HCT116 (cell line): ENCODE results near the gene DNMT3A. TPM values are rescaled to one million over a fixed set of nuclear protein-coding genes. Genes with fewer than 3 reads are reported as not detected.
A peak's percentile ranks its signal among the peaks of the same experiment; 100 is the strongest.

Experiments
- ATAC-seq: fragments of 200-7000 bp; cut with Tn5 transposase; 2 replicates; pipeline ENCODE4 v1.9.1; 2020; ENCODE audit warnings: mild to moderate bottlenecking, moderate library complexity
- BruUV-seq: library from RNA; stranded (reverse); fragments of 400-500 nt; replicated peaks from 2 replicates; lab custom pipeline; 2021; lab: Mats Ljungman, UMichigan
- CTCF ChIA-PET: fragments of 300-600 bp; sonication (Branson Sonifier 250); formaldehyde crosslinking; loops from one replicate; lab custom pipeline; 2021; ENCODE audit warnings: antibody characterized with exemption; lab: Charles Lee
- POLR2A ChIA-PET: fragments of 300-600, 350-600 bp; sonication (Branson Sonifier 250); formaldehyde crosslinking; loops from one replicate; lab custom pipeline; 2021; ENCODE audit warnings: antibody characterized with exemption; lab: Charles Lee
- RAD21 ChIA-PET, 2 experiments: fragments of 300-600 bp; sonication (Branson Sonifier 250); formaldehyde crosslinking; loops; one replicate each; lab custom pipeline; 2023; ENCODE audit warnings: low total read pairs in 2 of 2; ENCODE audit not compliant: uncharacterized antibody in 2 of 2, unreplicated experiment in 2 of 2, low non-redundant PET in 1 of 2; lab: Charles Lee
- DNase-seq: peaks from one replicate; pipeline ENCODE4 v3.0.0-alpha.2; 2010; ENCODE audit warnings: low read depth, low spot score
- H2AFZ ChIP-seq: fragments of 200-600 bp; shearing (Covaris generic), sonication (generic); 2 replicates; pipeline ENCODE4 v1.6.1; 2017; ENCODE audit warnings: low read depth, mixed run types, mixed read lengths, antibody characterized with exemption, low read length; ENCODE audit not compliant: poor library complexity, severe bottlenecking
- H3K27ac ChIP-seq: 2 replicates; pipeline ENCODE4 v1.5.1; 2012; ENCODE audit warnings: low read depth, low read length
- H3K27me3 ChIP-seq: fragments of 200-600 bp; sonication (generic); 2 replicates; pipeline ENCODE4 v1.6.1; 2016; ENCODE audit warnings: mixed run types, low read length, mixed read lengths; ENCODE audit not compliant: insufficient read depth
- H3K36me3 ChIP-seq, 2 experiments: fragments of 200-500 bp in 1 of 2; fragments of 200-600 bp in 1 of 2; sonication (Bioruptor generic) in 1 of 2; sonication (generic) in 1 of 2; 2 replicates each; pipeline versions ENCODE4 v1.5.1 to v1.6.1; 2014 to 2016; ENCODE audit warnings: low read length in 2 of 2, inconsistent platforms in 1 of 2, mixed read lengths in 1 of 2, mixed run types in 1 of 2; ENCODE audit not compliant: insufficient read depth in 2 of 2, control insufficient read depth in 1 of 2
- H3K4me1 ChIP-seq, 2 experiments: fragments of 200-600 bp in 1 of 2; sonication (generic) in 1 of 2; 2 replicates each; pipeline versions ENCODE4 v1.5.1 to v1.6.1; 2012 to 2017; ENCODE audit warnings: low read length in 2 of 2, inconsistent platforms in 1 of 2, mild to moderate bottlenecking in 1 of 2, mixed read lengths in 1 of 2, mixed run types in 1 of 2, moderate library complexity in 1 of 2; ENCODE audit not compliant: insufficient read depth in 2 of 2, control insufficient read depth in 1 of 2
- H3K4me2 ChIP-seq: fragments of 200-600 bp; sonication (generic); 2 replicates; pipeline ENCODE4 v1.6.1; 2017; ENCODE audit warnings: mixed run types, low read length, mixed read lengths
- H3K4me3 ChIP-seq, 2 experiments: fragments of 200-600 bp in 1 of 2; sonication (generic) in 1 of 2; replicated peaks in 1 of 2; 2 replicates each; pipeline ENCODE4 v1.5.1; 2011 to 2016; ENCODE audit warnings: low read length in 2 of 2, control low read depth in 1 of 2, low read depth in 1 of 2, mild to moderate bottlenecking in 1 of 2, mixed read lengths in 1 of 2, mixed run types in 1 of 2
- H3K79me2 ChIP-seq: fragments of 200-600 bp; sonication (generic); 2 replicates; pipeline ENCODE4 v1.6.1; 2017; ENCODE audit warnings: mild to moderate bottlenecking, mixed run types, low read length, moderate library complexity, mixed read lengths; ENCODE audit not compliant: insufficient read depth
- H3K9ac ChIP-seq: fragments of 200-600 bp; sonication (generic); 2 replicates; pipeline ENCODE4 v1.6.1; 2016; ENCODE audit warnings: low read length, mixed read lengths
- H3K9me2 ChIP-seq: fragments of 200-600 bp; sonication (generic), shearing (Covaris generic); 2 replicates; pipeline ENCODE4 v1.6.1; 2017; ENCODE audit warnings: mixed run types, mild to moderate bottlenecking, moderate library complexity; ENCODE audit not compliant: insufficient read depth
- H3K9me3 ChIP-seq, 2 experiments: fragments of 200-500 bp in 1 of 2; fragments of 200-600 bp in 1 of 2; sonication (Bioruptor generic) in 1 of 2; sonication (generic) in 1 of 2; 2 replicates each; pipeline ENCODE4 v1.6.1; 2014 to 2017; ENCODE audit warnings: low read length in 2 of 2, mixed read lengths in 2 of 2, inconsistent platforms in 1 of 2, low read depth in 1 of 2, mild to moderate bottlenecking in 1 of 2, mixed run types in 1 of 2, moderate library complexity in 1 of 2; ENCODE audit not compliant: control insufficient read depth in 1 of 2, insufficient read depth in 1 of 2
- H4K20me1 ChIP-seq: fragments of 200-600 bp; sonication (generic), shearing (Covaris generic); 2 replicates; pipeline ENCODE4 v1.6.1; 2017; ENCODE audit warnings: mixed run types, mild to moderate bottlenecking, moderate library complexity; ENCODE audit not compliant: insufficient read depth
- CBX3 ChIP-seq: IDR thresholded peaks from 2 replicates; pipeline ENCODE4 v1.6.1; 2012; ENCODE audit warnings: low read depth
- CTCF ChIP-seq, 3 experiments: fragments of 200-600 bp in 1 of 3; sonication (generic) in 1 of 3; IDR thresholded peaks in 2 of 3; conservative IDR thresholded peaks in 1 of 3; 2 replicates each; pipeline ENCODE4 v1.5.1; 2012 to 2017; ENCODE audit warnings: low read depth in 2 of 3, low read length in 2 of 3, antibody characterized with exemption in 1 of 3, borderline replicate concordance in 1 of 3, control low read depth in 1 of 3, mild to moderate bottlenecking in 1 of 3, mixed read lengths in 1 of 3, mixed run types in 1 of 3, moderate library complexity in 1 of 3; ENCODE audit not compliant: insufficient read depth in 1 of 3
- EGR1 ChIP-seq: IDR thresholded peaks from 2 replicates; pipeline ENCODE4 v1.6.1; 2012; ENCODE audit warnings: low read depth
- EZH2phosphoT487 ChIP-seq: fragments of 200-600 bp; IDR thresholded peaks from 2 replicates; pipeline ENCODE4 v1.6.1; 2018; ENCODE audit warnings: antibody characterized with exemption, borderline replicate concordance
- SIN3A ChIP-seq: IDR thresholded peaks from 2 replicates; pipeline ENCODE4 v1.6.1; 2012; ENCODE audit warnings: low read depth
- TCF7L2 ChIP-seq: IDR thresholded peaks from 2 replicates; pipeline ENCODE4 v1.7.0; 2011; ENCODE audit warnings: borderline replicate concordance, inconsistent platforms; ENCODE audit not compliant: insufficient read depth, insufficient read length; ENCODE audit errors: extremely low read depth
- ZBTB33 ChIP-seq: IDR thresholded peaks from 2 replicates; pipeline ENCODE4 v1.6.1; 2011; ENCODE audit warnings: mild to moderate bottlenecking, low read length, moderate library complexity; ENCODE audit not compliant: insufficient replicate concordance; ENCODE audit errors: extremely low read depth
- intact Hi-C: fragments of 100-400 bp; cut with micrococcal nuclease; formaldehyde crosslinking; loops from 2 replicates; pipeline ENCODE4 v1.10.0; 2022
- total RNA-seq: library from RNA; stranded (reverse); gene quantifications from one replicate; pipeline ENCODE4 v1.2.1, GENCODE V29; 2021; ENCODE audit not compliant: unreplicated experiment

Gene DNMT3A
- total RNA-seq, 1 experiment from 2014 or later, result 14.3 TPM

GRCh38 chr2:25201265-25201664, 140.5 kb downstream of the DNMT3A start:
- intact Hi-C loops, result no loop called here
- Histone ChIP-seq H2AFZ (peak overlapping the region; percentile 74), H3K79me2 (no peaks in the 10 kb centered on the region), H3K4me3 (no peak overlapping the region), H3K27ac (no peak overlapping the region), H3K4me2 (no peak overlapping the region), H3K27me3 (no peaks in the 10 kb centered on the region), H3K4me1 (0 out of 4 replicates have a peak, but pooled peaks cover 0 to 4% of the 10 kb centered on the region in 2 experiments), H3K9me3 (no peaks in the 10 kb centered on the region), H3K9ac (no peak overlapping the region), H3K36me3 (no peaks in the 10 kb centered on the region), H4K20me1 (no peaks in the 10 kb centered on the region), H3K9me2 (no peaks in the 10 kb centered on the region)
- no peak for TF ChIP-seq SIN3A
- TF ChIP-seq TCF7L2, result peak; percentile 32
- no peak for TF ChIP-seq EGR1
- TF ChIP-seq CBX3, result no peak
- no peak for TF ChIP-seq EZH2phosphoT487
- TF ChIP-seq ZBTB33, result no peak
- peak in 2 of 3 experiments; percentile 46 to 54; a peak in 4 of 6 replicates for TF ChIP-seq CTCF (IDR thresholded peaks at IDR 0.05 in 2 of 3, conservative IDR thresholded peaks at IDR 0.05 in 1 of 3; ENCODE audit: borderline replicate concordance in 1 of 3, insufficient read depth in 1 of 3, low read depth in 2 of 3, low read length in 2 of 3)
- ChIA-PET RAD21 (no interaction called here), POLR2A (no interaction called here), CTCF (interaction anchor here (1.3 kb wide), 1 partner anchor 27 kb away, joined by 3 read pairs; no protein-coding TSS in a partner anchor)
- no TSS peak for BruUV-seq
- DNase-seq (peak; percentile 16), ATAC-seq (peak; percentile 85)
